ENCODE results near the gene E2F2.
A peak's percentile ranks its signal among the peaks of the same experiment; 100 is the strongest.

Gene E2F2

DNA sequence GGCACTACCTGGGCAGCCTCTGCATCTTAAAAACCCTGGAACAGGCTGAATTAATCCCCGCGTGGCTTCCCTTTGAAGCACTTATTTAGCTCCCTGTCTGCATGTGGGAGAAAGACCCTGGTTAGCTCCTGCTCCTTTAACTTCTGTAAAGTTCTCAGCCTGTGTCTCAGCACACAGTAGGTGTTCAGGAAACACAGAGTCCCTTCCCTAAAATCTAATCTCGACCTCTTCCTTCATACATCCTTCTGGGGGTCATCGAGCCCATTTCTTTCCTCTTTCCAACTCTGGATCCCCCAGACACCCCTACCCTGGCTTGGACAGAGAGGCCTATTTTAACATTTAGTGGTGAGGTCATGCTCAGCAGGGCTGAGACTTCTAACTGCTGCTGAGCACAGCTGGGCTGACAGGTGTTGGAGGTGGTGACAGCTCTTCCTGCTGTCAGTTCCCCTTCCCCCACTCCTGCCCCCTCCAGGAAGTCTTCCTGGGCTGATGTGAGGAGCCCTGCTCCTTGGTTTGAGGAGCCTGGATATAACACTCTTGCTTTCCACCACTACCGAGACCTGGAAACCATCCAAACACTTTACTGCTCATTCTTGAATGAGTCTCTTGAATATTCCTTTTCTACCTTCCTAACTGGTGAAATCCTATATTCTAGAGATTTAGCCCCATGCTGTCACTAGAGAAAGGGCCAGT is 5.3 kb downstream of the E2F2 start:
- Mint-ChIP-seq H3K4me3 (no peak overlapping the region), H3K9me3 (no peaks in the 10 kb centered on the region), H3K36me3 (ENCODE audit: low read depth) (peaks cover 4% of the 10 kb centered on the region), H3K27me3 (ENCODE audit: low read depth) (no peaks in the 10 kb centered on the region), H3K4me1 (peaks cover 32% of the 10 kb centered on the region), H3K27ac (peak overlapping the region in 1 of 3 experiments; percentile 69)
- no peak for TF ChIP-seq CTCF (IDR thresholded peaks at IDR 0.05; ENCODE audit: unreplicated experiment in 3 of 3)

DNA sequence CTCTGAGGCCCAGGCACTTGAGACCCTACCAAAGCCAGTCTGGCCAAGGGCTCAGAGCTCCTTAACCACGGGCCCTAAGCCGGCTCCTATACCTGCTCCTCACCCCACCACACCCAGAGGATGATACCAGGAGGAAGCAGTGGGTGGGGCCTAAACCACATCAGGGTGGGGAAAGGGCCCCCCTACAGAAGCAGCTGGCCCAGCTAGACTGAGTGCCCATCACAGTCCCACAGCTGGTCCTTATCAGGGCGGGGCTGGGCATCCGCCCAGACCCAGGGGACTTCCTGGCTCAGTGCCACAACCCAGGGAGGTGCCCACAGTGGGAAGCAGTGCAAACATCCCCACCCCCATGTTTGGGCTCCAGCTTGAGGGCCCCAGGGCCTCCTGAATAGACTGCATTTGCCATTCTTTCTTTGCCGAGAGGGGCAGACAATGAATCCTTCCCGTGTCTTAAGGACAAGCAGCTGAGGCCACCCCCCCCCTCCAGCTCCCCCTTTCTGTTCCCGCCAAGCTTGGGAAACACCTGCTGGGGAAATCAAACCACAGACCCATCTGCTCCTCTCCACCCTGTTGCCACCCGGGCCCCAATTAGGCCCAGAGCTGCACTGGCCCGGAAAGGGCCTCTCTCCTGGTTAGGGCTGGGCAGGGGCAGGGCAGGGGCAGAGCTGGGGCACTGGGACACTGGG is 6.2 kb downstream of the E2F2 start:
- Mint-ChIP-seq H3K36me3 (ENCODE audit: low read depth) (peaks cover 4% of the 10 kb centered on the region), H3K27me3 (ENCODE audit: low read depth) (no peaks in the 10 kb centered on the region), H3K27ac (no peak overlapping the region), H3K9me3 (no peaks in the 10 kb centered on the region), H3K4me3 (no peak overlapping the region), H3K4me1 (peaks cover 32% of the 10 kb centered on the region)
- TF ChIP-seq CTCF (IDR thresholded peaks at IDR 0.05; ENCODE audit: unreplicated experiment in 3 of 3): no peak

GRCh38 chr1:23524163-23524562 is 6.9 kb downstream of the E2F2 start:
- H3K4me1 Mint-ChIP-seq: peaks cover 30% of the 10 kb centered on the region

DNA sequence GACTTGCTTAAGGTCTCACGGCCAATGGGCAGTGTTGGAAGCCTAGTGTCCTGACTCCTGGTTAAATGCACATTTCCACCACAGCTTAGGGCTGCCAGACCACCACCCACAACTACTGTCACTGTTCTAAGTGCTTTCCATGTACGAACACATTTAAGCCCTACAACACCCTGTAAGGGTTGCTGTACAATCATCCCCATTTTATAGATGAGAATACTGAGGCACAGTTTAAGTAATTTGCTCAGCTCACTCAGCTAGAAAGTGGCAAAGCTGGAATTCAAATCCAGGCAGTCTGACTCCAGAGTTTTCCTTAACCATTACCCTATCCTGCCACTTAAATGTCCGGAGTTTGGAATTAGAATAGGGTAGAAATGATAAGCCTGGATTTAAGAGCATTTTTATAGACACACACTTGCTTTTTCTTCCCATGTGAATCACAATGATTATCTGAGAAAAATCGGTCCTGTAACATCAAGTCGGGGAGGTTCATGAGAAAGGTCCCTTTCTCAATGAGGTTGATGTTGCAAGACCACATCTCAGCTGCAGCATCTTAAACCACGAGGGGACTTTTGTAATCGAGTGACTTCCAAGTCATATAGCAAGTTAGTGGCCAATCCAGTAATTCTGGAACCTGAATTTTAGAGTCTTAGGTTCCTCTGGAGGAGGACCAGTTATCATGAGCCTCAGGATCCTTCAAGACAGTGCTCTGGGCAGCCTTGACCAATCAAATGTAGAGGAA is 8.6 kb downstream of the E2F2 start:
- no peaks in the 10 kb centered on the region for H3K9me3 Mint-ChIP-seq
- H3K4me1 Mint-ChIP-seq: peaks cover 18% of the 10 kb centered on the region
- H3K36me3 Mint-ChIP-seq (ENCODE audit: low read depth): peaks cover 8% of the 10 kb centered on the region
- H3K4me3 Mint-ChIP-seq: no peak overlapping the region
- no peak for TF ChIP-seq CTCF (IDR thresholded peaks at IDR 0.05; ENCODE audit: unreplicated experiment in 3 of 3)
- no peak overlapping the region for H3K27ac Mint-ChIP-seq
- no peaks in the 10 kb centered on the region for H3K27me3 Mint-ChIP-seq (ENCODE audit: low read depth)

More at GRCh38 chr1:23524163-23524562, 6.9 kb downstream of the E2F2 start:
- H3K4me3 Mint-ChIP-seq: no peak overlapping the region
- no peaks in the 10 kb centered on the region for H3K9me3 Mint-ChIP-seq
- peaks cover 4% of the 10 kb centered on the region for H3K36me3 Mint-ChIP-seq (ENCODE audit: low read depth)
- H3K27me3 Mint-ChIP-seq (ENCODE audit: low read depth): no peaks in the 10 kb centered on the region
- H3K27ac Mint-ChIP-seq: no peak overlapping the region
- TF ChIP-seq CTCF (IDR thresholded peaks at IDR 0.05; ENCODE audit: unreplicated experiment in 3 of 3): no peak

- H3K36me3 Mint-ChIP-seq (ENCODE audit: low read depth): peaks cover 9% of the 10 kb centered on the region
- H3K9me3 Mint-ChIP-seq: no peaks in the 10 kb centered on the region
- no peak overlapping the region for H3K4me3 Mint-ChIP-seq
- H3K27ac Mint-ChIP-seq: no peak overlapping the region
- peaks cover 15% of the 10 kb centered on the region for H3K4me1 Mint-ChIP-seq
- TF ChIP-seq CTCF (IDR thresholded peaks at IDR 0.05; ENCODE audit: unreplicated experiment in 3 of 3): no peak
- H3K27me3 Mint-ChIP-seq (ENCODE audit: low read depth): no peaks in the 10 kb centered on the region
Measured at GRCh38 chr1:23521588-23521987, 9.4 kb downstream of the E2F2 start.

Data from nephron (organoid).